Measurements from ENCODE around the gene TBPL1.

DNA sequence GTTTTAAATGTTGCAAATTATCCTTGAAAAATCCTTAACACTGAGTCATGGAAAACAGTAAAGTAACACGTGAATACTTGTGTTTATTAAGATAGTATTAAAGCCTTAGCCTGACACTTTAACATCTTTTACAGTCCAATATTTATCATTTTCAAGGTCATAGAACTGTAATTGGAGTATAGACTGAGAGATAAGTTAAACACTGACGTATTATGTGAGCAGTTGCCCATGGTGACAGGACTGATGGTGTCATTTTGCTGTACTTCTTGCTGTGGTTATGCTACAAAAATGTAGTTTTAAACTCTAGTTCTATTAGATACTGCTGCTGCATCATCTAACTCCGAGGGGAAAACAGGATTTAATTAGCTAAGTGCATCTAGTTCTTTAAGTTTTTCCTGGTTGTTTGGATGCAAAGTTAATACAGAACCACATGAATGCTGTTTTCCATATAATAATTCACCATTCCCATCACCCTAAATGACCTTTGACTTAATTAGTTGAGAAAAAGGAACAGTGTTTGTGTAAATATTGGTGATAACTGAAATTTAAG is 61.6 kb downstream of the TBPL1 start:
- no peak for TF ChIP-seq POLR2A (IDR thresholded peaks at IDR 0.05)
- TF ChIP-seq, protein P1, sequence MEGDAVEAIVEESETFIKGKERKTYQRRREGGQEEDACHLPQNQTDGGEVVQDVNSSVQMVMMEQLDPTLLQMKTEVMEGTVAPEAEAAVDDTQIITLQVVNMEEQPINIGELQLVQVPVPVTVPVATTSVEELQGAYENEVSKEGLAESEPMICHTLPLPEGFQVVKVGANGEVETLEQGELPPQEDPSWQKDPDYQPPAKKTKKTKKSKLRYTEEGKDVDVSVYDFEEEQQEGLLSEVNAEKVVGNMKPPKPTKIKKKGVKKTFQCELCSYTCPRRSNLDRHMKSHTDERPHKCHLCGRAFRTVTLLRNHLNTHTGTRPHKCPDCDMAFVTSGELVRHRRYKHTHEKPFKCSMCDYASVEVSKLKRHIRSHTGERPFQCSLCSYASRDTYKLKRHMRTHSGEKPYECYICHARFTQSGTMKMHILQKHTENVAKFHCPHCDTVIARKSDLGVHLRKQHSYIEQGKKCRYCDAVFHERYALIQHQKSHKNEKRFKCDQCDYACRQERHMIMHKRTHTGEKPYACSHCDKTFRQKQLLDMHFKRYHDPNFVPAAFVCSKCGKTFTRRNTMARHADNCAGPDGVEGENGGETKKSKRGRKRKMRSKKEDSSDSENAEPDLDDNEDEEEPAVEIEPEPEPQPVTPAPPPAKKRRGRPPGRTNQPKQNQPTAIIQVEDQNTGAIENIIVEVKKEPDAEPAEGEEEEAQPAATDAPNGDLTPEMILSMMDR (IDR thresholded peaks at IDR 0.05): no peak
- TF ChIP-seq EP300 (IDR thresholded peaks at IDR 0.05): no peak
- no peak for TF ChIP-seq POLR2AphosphoS5 (IDR thresholded peaks at IDR 0.05)
